CD14-positive monocyte (primary cell): ENCODE results near the gene DENND1A. TPM values are rescaled to one million over a fixed set of nuclear protein-coding genes. Genes with fewer than 3 reads are reported as not detected.

Experiments
- DNase-seq, 3 donors: peaks; one replicate each; pipeline ENCODE4 v3.0.0-alpha.2; 2011 to 2022
- H2AFZ ChIP-seq: 2 replicates; pipeline ENCODE4 v1.6.0; 2012; ENCODE audit warnings: mild to moderate bottlenecking, low read depth, low read length, inconsistent platforms; ENCODE audit not compliant: insufficient read depth, poor library complexity, severe bottlenecking
- H3K27ac ChIP-seq, 2 donors: 1 replicate in 1 of 2; 2 replicates in 1 of 2; pipeline ENCODE4 v1.5.1; 2012 to 2013; ENCODE audit warnings: low read length in 2 of 2, control low read depth in 1 of 2, inconsistent platforms in 1 of 2, low read depth in 1 of 2, mild to moderate bottlenecking in 1 of 2
- H3K27me3 ChIP-seq, 2 donors: one replicate each; pipeline versions ENCODE4 v1.6.0 to v1.6.1; 2011 to 2013; ENCODE audit warnings: low read length in 2 of 2; ENCODE audit not compliant: control insufficient read depth in 2 of 2, insufficient read depth in 2 of 2
- H3K36me3 ChIP-seq, 2 donors: replicated peaks in 1 of 2; 1 replicate in 1 of 2; 2 replicates in 1 of 2; pipeline versions ENCODE4 v1.5.1 to v1.6.1; 2012 to 2013; ENCODE audit warnings: low read length in 2 of 2, control low read depth in 1 of 2, inconsistent platforms in 1 of 2, mild to moderate bottlenecking in 1 of 2; ENCODE audit not compliant: insufficient read depth in 2 of 2, control insufficient read depth in 1 of 2
- H3K4me1 ChIP-seq, 2 donors: 1 replicate in 1 of 2; 2 replicates in 1 of 2; pipeline versions ENCODE4 v1.5.1 to v1.6.1; 2012 to 2013; ENCODE audit warnings: low read length in 2 of 2, control low read depth in 1 of 2, inconsistent platforms in 1 of 2, mild to moderate bottlenecking in 1 of 2, moderate library complexity in 1 of 2; ENCODE audit not compliant: insufficient read depth in 2 of 2, control insufficient read depth in 1 of 2
- H3K4me2 ChIP-seq: replicated peaks from 2 replicates; pipeline ENCODE3; 2012; ENCODE audit warnings: low read length, moderate library complexity, mild to moderate bottlenecking; ENCODE audit not compliant: poor library complexity, severe bottlenecking; ENCODE audit errors: extremely low read depth
- H3K4me3 ChIP-seq, 3 experiments: fragments of 200-600 bp in 1 of 3; sonication (generic) in 1 of 3; replicated peaks in 1 of 3; 1 replicate in 2 of 3; 2 replicates in 1 of 3; pipeline ENCODE4 v1.5.1; 2011 to 2013; ENCODE audit warnings: low read length in 3 of 3, mild to moderate bottlenecking in 3 of 3, control low read depth in 2 of 3, low read depth in 2 of 3, inconsistent platforms in 1 of 3, moderate library complexity in 1 of 3
- H3K79me2 ChIP-seq: 2 replicates; pipeline ENCODE4 v1.6.0; 2012; ENCODE audit warnings: mild to moderate bottlenecking, control low read depth, inconsistent platforms, low read length, moderate library complexity; ENCODE audit not compliant: insufficient read depth
- H3K9ac ChIP-seq: 2 replicates; pipeline ENCODE4 v1.6.0; 2017; ENCODE audit warnings: low read length, mild to moderate bottlenecking; ENCODE audit not compliant: insufficient read depth, poor library complexity, severe bottlenecking
- H3K9me3 ChIP-seq, 2 donors: replicated peaks in 1 of 2; 1 replicate in 1 of 2; 2 replicates in 1 of 2; pipeline versions ENCODE4 v1.5.1 to v1.6.1; 2012 to 2013; ENCODE audit warnings: low read length in 2 of 2, control low read depth in 1 of 2; ENCODE audit not compliant: control insufficient read depth in 1 of 2, insufficient read depth in 1 of 2
- H4K20me1 ChIP-seq: 2 replicates; pipeline ENCODE4 v1.6.0; 2012; ENCODE audit warnings: mild to moderate bottlenecking, low read length, control low read depth, moderate library complexity; ENCODE audit not compliant: insufficient read depth
- H3K27ac Mint-ChIP-seq, 7 donors: one replicate each; pipeline ENCODE4 v1.8.0; 2020; ENCODE audit warnings: mild to moderate bottlenecking in 7 of 7, mixed read lengths in 7 of 7, moderate library complexity in 6 of 7, inconsistent platforms in 2 of 7
- H3K27me3 Mint-ChIP-seq, 3 donors: one replicate each; pipeline ENCODE4 v1.8.0; 2021 to 2022; ENCODE audit warnings: low read depth in 3 of 3, mild to moderate bottlenecking in 3 of 3, mixed read lengths in 3 of 3, moderate library complexity in 3 of 3, inconsistent platforms in 1 of 3
- H3K36me3 Mint-ChIP-seq, 2 donors: one replicate each; pipeline ENCODE4 v1.8.0; 2020; ENCODE audit warnings: mixed read lengths in 2 of 2, inconsistent platforms in 1 of 2, mild to moderate bottlenecking in 1 of 2
- H3K4me1 Mint-ChIP-seq: one replicate; pipeline ENCODE4 v1.8.0; 2020; ENCODE audit warnings: mild to moderate bottlenecking, mixed read lengths
- H3K4me3 Mint-ChIP-seq, 2 donors: one replicate each; pipeline ENCODE4 v1.8.0; 2020; ENCODE audit warnings: mild to moderate bottlenecking in 2 of 2, mixed read lengths in 2 of 2, moderate library complexity in 1 of 2
- H3K9me3 Mint-ChIP-seq, 7 donors: one replicate each; pipeline ENCODE4 v1.8.0; 2020 to 2022; ENCODE audit warnings: mixed read lengths in 7 of 7, mild to moderate bottlenecking in 6 of 7, moderate library complexity in 6 of 7, inconsistent platforms in 2 of 7
- CTCF ChIP-seq: fragments of 200-600 bp; IDR thresholded peaks from one replicate; pipeline ENCODE4 v1.8.0; 2022; ENCODE audit warnings: antibody characterized with exemption, mild to moderate bottlenecking
- WGBS: methylation state at CpG from one replicate; pipeline ENCODE4 v1.1.5; 2013; ENCODE audit warnings: missing lambda C conversion rate; ENCODE audit not compliant: insufficient coverage; 5-methylcytosine and 5-hydroxymethylcytosine counted together
- intact Hi-C, 2 donors: fragments of 100-400 bp; cut with micrococcal nuclease; formaldehyde crosslinking; loops; one replicate each; pipeline versions ENCODE4 v1.15.0 to v1.15.1; 2023
- polyA plus RNA-seq, 3 donors: library from polyadenylated mRNA; depleted of rRNA in 1 of 3; unstranded in 2 of 3; stranded (reverse) in 1 of 3; fragments of 300-500 nt in 2 of 3; fragments of >200 nt in 1 of 3; fragmentation: Illumina TruSeq in 2 of 3; gene quantifications; 1 replicate in 2 of 3; 2 replicates in 1 of 3; pipeline ENCODE4 v1.2.3, GENCODE V29; 2012 to 2021

DENND1A gene
- polyA plus RNA-seq, 3 donors, result 24.8 to 73.0 (median 29.4) TPM

GRCh38 chr9:123796094-123796493, 133.8 kb downstream of the DENND1A start:
- Mint-ChIP-seq H3K27me3 (peaks cover 0 to 3% (median 2%) of the 10 kb centered on the region in 3 donors), H3K36me3 (peaks cover 3 to 5% of the 10 kb centered on the region in 2 donors), H3K4me3 (no peak overlapping the region), H3K27ac (peak overlapping the region in 1 of 7 donors; percentile 35), H3K4me1 (peaks cover 36% of the 10 kb centered on the region), H3K9me3 (no peaks in the 10 kb centered on the region)
- Histone ChIP-seq H3K9ac (no peak overlapping the region), H3K27me3 (no peaks in the 10 kb centered on the region), H3K79me2 (peaks cover 84% of the 10 kb centered on the region), H3K4me3 (no peak overlapping the region), H3K36me3 (no peaks in the 10 kb centered on the region), H3K27ac (peak overlapping the region in 1 of 2 donors; percentile 36), H3K4me1 (peaks cover 2 to 10% of the 10 kb centered on the region in 2 donors), H3K4me2 (peak overlapping the region; percentile 44), H2AFZ (no peak overlapping the region), H4K20me1 (peaks cover 99% of the 10 kb centered on the region), H3K9me3 (no peaks in the 10 kb centered on the region)
- no peak for TF ChIP-seq CTCF
- WGBS, result 100% methylated on average over 2 of the region's 2 CpGs
- intact Hi-C loops, result no loop called here
- no peak for DNase-seq

- Histone ChIP-seq H3K36me3 (no peaks in the 10 kb centered on the region), H3K27ac (no peak overlapping the region), H2AFZ (no peak overlapping the region), H3K9ac (no peak overlapping the region), H4K20me1 (peaks cover 99% of the 10 kb centered on the region), H3K27me3 (no peaks in the 10 kb centered on the region), H3K4me3 (no peak overlapping the region), H3K4me1 (peaks cover 2 to 10% of the 10 kb centered on the region in 2 donors), H3K4me2 (no peak overlapping the region), H3K79me2 (peaks cover 78% of the 10 kb centered on the region), H3K9me3 (no peaks in the 10 kb centered on the region)
- no peaks in the 10 kb centered on the region for H3K9me3 Mint-ChIP-seq
- H3K4me1 Mint-ChIP-seq, result peaks cover 36% of the 10 kb centered on the region
- 97% methylated on average over 3 of the region's 7 CpGs for WGBS
- H3K36me3 Mint-ChIP-seq, result peaks cover 3 to 9% of the 10 kb centered on the region in 2 donors
- peaks cover 0 to 3% (median 2%) of the 10 kb centered on the region in 3 donors for H3K27me3 Mint-ChIP-seq
- no peak for DNase-seq
- no peak overlapping the region for H3K27ac Mint-ChIP-seq
- H3K4me3 Mint-ChIP-seq, result no peak overlapping the region
- intact Hi-C loops, result no loop called here
- no peak for TF ChIP-seq CTCF
These were observed 134.6 kb downstream of the DENND1A start for GRCh38 chr9:123795336-123795735.
